Measurements from ENCODE around the gene AMBRA1.
"Not testable (repeated sequence)": the region's sequence is repeated elsewhere in the genome, so short reads cannot be mapped to it uniquely, and the experiment has no call there.

The AMBRA1 gene

DNA sequence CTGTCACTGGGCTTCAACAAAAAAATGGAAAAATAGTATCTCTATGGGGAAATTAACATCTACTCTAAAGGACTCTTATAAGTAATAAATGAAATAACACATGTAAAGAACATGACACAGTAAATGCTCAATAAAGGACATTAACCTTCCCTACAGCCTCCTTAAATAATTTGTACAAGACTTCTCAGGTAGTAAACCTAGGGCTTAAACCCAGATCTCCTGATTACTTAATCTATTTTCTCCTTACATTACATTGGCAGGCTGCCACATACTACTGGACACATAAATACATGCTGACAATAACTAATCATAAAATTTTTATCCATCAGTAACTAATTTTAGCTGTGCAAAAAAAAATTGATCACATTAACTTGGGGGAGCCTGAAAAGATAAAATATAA lies 4.9 kb downstream of the AMBRA1 start:
- no peak for ATAC-seq
- TF ChIP-seq OSR1 (CRISPR knock-in tag; IDR thresholded peaks at IDR 0.05) (no peak), ZNF565 (CRISPR knock-in tag; conservative IDR thresholded peaks at IDR 0.05; ENCODE audit: low read depth) (no peak), TOX (CRISPR knock-in tag; IDR thresholded peaks at IDR 0.05; ENCODE audit: borderline replicate concordance) (no peak), ARNTL (CRISPR knock-in tag; IDR thresholded peaks at IDR 0.05; ENCODE audit: borderline replicate concordance, low read depth) (no peak), GLIS3 (CRISPR knock-in tag; IDR thresholded peaks at IDR 0.05) (no peak), ZFP30 (CRISPR knock-in tag; IDR thresholded peaks at IDR 0.05) (no peak), CSDC2 (CRISPR knock-in tag; IDR thresholded peaks at IDR 0.05) (no peak), ZNF8 (CRISPR knock-in tag; IDR thresholded peaks at IDR 0.05) (no peak), SNAI2 (CRISPR knock-in tag; IDR thresholded peaks at IDR 0.05) (no peak), ESRRG (CRISPR knock-in tag; IDR thresholded peaks at IDR 0.05) (no peak), RARB (CRISPR knock-in tag; IDR thresholded peaks at IDR 0.05) (no peak), PPARA (CRISPR knock-in tag; IDR thresholded peaks at IDR 0.05; ENCODE audit: borderline replicate concordance) (no peak)
- TF ChIP-seq, protein P1, sequence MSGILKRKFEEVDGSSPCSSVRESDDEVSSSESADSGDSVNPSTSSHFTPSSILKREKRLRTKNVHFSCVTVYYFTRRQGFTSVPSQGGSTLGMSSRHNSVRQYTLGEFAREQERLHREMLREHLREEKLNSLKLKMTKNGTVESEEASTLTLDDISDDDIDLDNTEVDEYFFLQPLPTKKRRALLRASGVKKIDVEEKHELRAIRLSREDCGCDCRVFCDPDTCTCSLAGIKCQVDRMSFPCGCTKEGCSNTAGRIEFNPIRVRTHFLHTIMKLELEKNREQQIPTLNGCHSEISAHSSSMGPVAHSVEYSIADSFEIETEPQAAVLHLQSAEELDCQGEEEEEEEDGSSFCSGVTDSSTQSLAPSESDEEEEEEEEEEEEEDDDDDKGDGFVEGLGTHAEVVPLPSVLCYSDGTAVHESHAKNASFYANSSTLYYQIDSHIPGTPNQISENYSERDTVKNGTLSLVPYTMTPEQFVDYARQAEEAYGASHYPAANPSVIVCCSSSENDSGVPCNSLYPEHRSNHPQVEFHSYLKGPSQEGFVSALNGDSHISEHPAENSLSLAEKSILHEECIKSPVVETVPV (CRISPR knock-in tag; IDR thresholded peaks at IDR 0.05), result no peak

DNA sequence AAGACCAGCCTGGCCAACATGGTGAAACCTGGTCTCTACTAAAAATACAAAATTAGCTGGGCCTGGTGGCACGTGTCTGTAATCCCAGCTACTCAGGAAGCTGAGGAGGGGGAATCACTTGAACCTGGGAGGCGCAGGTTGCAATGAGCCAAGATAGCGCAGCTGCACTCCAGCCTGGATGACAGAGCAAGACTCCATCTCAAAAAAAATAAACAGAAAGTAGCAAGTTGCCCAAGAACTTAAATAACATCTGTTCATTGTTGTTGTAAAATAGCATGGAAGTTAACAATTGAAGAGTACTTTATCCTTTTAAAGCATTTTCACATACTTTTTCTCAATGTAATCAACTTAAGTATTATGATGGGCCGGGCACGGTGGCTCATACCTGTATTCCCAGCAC lies 5.7 kb downstream of the AMBRA1 start:
- no peak for TF ChIP-seq ARNTL (CRISPR knock-in tag; IDR thresholded peaks at IDR 0.05; ENCODE audit: borderline replicate concordance, low read depth)

DNA sequence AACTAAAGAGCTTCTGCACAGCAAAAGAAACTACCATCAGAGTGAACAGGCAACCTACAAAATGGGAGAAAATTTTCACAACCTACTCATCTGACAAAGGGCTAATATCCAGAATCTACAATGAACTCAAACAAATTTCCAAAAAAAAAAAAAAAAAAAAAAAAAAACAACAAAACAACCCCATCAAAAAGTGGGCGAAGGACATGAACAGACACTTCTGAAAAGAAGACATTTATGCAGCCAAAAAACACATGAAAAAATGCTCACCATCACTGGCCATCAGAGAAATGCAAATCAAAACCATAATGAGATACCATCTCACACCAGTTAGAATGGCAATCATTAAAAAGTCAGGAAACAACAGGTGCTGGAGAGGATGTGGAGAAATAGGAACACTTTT lies 10.3 kb downstream of the AMBRA1 start:
- ATAC-seq, result not testable (repeated sequence)

More for the DNA sequence above, 5.7 kb downstream of the AMBRA1 start:
- no peak for ATAC-seq

DNA sequence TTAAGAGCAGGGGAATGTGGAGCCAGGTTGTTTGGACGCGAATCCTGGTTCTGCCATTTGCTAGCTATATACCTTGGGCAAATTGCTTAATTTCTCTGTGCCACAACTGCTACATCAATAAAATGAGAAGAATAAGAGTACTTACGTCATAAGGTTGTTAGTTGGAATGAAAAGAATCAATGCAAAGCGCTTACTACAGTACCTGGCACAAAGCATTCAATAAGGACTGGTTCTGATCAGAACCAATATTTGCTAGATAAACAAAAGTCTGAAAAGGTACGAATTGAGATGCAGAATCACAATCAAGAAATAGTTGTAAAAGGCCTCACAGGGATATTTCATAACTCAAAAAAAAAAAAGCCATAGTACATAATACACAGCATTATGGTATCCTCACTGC lies 11.2 kb downstream of the AMBRA1 start:
- ATAC-seq, result no peak
- no peak for TF ChIP-seq ZFP3 (CRISPR knock-in tag; IDR thresholded peaks at IDR 0.05)
- no peak for TF ChIP-seq GLIS3 (CRISPR knock-in tag; IDR thresholded peaks at IDR 0.05)
- no peak for TF ChIP-seq ZFP30 (CRISPR knock-in tag; IDR thresholded peaks at IDR 0.05)
- no peak for TF ChIP-seq CSDC2 (CRISPR knock-in tag; IDR thresholded peaks at IDR 0.05)
- TF ChIP-seq TCF4 (CRISPR knock-in tag; IDR thresholded peaks at IDR 0.05; ENCODE audit: borderline replicate concordance), result no peak
- TF ChIP-seq TOX (CRISPR knock-in tag; IDR thresholded peaks at IDR 0.05; ENCODE audit: borderline replicate concordance), result no peak
- TF ChIP-seq ZNF8 (CRISPR knock-in tag; IDR thresholded peaks at IDR 0.05), result no peak
- no peak for TF ChIP-seq ZC3H10 (CRISPR knock-in tag; IDR thresholded peaks at IDR 0.05)
- TF ChIP-seq BACH2 (CRISPR knock-in tag; IDR thresholded peaks at IDR 0.05; ENCODE audit: borderline replicate concordance), result no peak
- TF ChIP-seq OSR1 (CRISPR knock-in tag; IDR thresholded peaks at IDR 0.05), result no peak
- TF ChIP-seq, protein P2, sequence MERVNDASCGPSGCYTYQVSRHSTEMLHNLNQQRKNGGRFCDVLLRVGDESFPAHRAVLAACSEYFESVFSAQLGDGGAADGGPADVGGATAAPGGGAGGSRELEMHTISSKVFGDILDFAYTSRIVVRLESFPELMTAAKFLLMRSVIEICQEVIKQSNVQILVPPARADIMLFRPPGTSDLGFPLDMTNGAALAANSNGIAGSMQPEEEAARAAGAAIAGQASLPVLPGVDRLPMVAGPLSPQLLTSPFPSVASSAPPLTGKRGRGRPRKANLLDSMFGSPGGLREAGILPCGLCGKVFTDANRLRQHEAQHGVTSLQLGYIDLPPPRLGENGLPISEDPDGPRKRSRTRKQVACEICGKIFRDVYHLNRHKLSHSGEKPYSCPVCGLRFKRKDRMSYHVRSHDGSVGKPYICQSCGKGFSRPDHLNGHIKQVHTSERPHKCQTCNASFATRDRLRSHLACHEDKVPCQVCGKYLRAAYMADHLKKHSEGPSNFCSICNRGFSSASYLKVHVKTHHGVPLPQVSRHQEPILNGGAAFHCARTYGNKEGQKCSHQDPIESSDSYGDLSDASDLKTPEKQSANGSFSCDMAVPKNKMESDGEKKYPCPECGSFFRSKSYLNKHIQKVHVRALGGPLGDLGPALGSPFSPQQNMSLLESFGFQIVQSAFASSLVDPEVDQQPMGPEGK (CRISPR knock-in tag; IDR thresholded peaks at IDR 0.05; ENCODE audit: borderline replicate concordance), result no peak
- no peak for TF ChIP-seq PPARA (CRISPR knock-in tag; IDR thresholded peaks at IDR 0.05; ENCODE audit: borderline replicate concordance)
- TF ChIP-seq ESRRG (CRISPR knock-in tag; IDR thresholded peaks at IDR 0.05), result no peak
- TF ChIP-seq, protein P3, sequence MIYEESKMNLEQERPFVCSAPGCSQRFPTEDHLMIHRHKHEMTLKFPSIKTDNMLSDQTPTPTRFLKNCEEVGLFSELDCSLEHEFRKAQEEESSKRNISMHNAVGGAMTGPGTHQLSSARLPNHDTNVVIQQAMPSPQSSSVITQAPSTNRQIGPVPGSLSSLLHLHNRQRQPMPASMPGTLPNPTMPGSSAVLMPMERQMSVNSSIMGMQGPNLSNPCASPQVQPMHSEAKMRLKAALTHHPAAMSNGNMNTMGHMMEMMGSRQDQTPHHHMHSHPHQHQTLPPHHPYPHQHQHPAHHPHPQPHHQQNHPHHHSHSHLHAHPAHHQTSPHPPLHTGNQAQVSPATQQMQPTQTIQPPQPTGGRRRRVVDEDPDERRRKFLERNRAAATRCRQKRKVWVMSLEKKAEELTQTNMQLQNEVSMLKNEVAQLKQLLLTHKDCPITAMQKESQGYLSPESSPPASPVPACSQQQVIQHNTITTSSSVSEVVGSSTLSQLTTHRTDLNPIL (CRISPR knock-in tag; IDR thresholded peaks at IDR 0.05; ENCODE audit: low read depth), result no peak
- TF ChIP-seq, protein P4, sequence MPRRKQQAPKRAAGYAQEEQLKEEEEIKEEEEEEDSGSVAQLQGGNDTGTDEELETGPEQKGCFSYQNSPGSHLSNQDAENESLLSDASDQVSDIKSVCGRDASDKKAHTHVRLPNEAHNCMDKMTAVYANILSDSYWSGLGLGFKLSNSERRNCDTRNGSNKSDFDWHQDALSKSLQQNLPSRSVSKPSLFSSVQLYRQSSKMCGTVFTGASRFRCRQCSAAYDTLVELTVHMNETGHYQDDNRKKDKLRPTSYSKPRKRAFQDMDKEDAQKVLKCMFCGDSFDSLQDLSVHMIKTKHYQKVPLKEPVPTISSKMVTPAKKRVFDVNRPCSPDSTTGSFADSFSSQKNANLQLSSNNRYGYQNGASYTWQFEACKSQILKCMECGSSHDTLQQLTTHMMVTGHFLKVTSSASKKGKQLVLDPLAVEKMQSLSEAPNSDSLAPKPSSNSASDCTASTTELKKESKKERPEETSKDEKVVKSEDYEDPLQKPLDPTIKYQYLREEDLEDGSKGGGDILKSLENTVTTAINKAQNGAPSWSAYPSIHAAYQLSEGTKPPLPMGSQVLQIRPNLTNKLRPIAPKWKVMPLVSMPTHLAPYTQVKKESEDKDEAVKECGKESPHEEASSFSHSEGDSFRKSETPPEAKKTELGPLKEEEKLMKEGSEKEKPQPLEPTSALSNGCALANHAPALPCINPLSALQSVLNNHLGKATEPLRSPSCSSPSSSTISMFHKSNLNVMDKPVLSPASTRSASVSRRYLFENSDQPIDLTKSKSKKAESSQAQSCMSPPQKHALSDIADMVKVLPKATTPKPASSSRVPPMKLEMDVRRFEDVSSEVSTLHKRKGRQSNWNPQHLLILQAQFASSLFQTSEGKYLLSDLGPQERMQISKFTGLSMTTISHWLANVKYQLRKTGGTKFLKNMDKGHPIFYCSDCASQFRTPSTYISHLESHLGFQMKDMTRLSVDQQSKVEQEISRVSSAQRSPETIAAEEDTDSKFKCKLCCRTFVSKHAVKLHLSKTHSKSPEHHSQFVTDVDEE (CRISPR knock-in tag; IDR thresholded peaks at IDR 0.05), result no peak
- TF ChIP-seq, protein P5, sequence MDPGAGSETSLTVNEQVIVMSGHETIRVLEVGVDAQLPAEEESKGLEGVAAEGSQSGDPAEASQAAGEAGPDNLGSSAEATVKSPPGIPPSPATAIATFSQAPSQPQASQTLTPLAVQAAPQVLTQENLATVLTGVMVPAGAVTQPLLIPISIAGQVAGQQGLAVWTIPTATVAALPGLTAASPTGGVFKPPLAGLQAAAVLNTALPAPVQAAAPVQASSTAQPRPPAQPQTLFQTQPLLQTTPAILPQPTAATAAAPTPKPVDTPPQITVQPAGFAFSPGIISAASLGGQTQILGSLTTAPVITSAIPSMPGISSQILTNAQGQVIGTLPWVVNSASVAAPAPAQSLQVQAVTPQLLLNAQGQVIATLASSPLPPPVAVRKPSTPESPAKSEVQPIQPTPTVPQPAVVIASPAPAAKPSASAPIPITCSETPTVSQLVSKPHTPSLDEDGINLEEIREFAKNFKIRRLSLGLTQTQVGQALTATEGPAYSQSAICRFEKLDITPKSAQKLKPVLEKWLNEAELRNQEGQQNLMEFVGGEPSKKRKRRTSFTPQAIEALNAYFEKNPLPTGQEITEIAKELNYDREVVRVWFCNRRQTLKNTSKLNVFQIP (CRISPR knock-in tag; IDR thresholded peaks at IDR 0.05; ENCODE audit: borderline replicate concordance, low read depth), result no peak
- no peak for TF ChIP-seq ZNF565 (CRISPR knock-in tag; conservative IDR thresholded peaks at IDR 0.05; ENCODE audit: low read depth)
- TF ChIP-seq RARB (CRISPR knock-in tag; IDR thresholded peaks at IDR 0.05), result no peak
- no peak for TF ChIP-seq ISL1 (CRISPR knock-in tag; IDR thresholded peaks at IDR 0.05)

All from SK-N-SH treated with all-trans-retinoic acid at 6 μM for 48 hours (cell line).